Cardiac fibroblast (primary cell): Measurements from ENCODE around the gene LTC4S.

Experiments used
- DNase-seq, 2 donors: peaks; one replicate each; pipeline versions ENCODE4 v3.0.0 to v3.0.0-alpha.2; 2010; ENCODE audit warnings: low read depth in 2 of 2
- H3K4me3 ChIP-seq, 2 donors: replicated peaks in 1 of 2; 1 replicate in 1 of 2; 2 replicates in 1 of 2; pipeline ENCODE4 v1.5.1; 2011; ENCODE audit warnings: low read depth in 2 of 2, low read length in 2 of 2, mild to moderate bottlenecking in 2 of 2, moderate library complexity in 1 of 2
- CTCF ChIP-seq: IDR thresholded peaks from one replicate; pipeline ENCODE4 v1.5.1; 2011; ENCODE audit warnings: low read depth, mild to moderate bottlenecking, low read length, inconsistent platforms

Gene LTC4S

DNA sequence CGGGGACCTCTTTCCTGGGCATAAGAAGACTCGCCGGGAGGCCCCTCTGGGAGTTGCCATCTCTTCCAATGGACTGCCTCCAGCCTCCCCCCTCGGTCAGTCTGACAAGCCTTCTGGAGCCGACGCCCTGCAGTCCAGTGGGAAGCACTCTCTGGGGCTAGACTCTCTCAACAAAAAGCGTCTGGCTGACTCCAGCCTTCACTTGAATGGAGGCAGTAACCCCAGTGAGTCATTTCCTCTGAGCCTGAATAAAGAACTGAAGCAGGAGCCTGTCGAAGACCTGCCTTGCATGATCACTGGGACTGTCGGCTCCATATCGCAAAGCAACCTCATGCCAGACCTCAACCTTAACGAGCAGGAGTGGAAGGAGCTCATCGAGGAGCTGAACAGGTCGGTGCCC is 28.4 kb upstream of the LTC4S start:
- peak overlapping the region in 1 of 2 donors; percentile 11 for H3K4me3 ChIP-seq
- DNase-seq, result peak; percentile 89 to 94
- TF ChIP-seq CTCF, result no peak

DNA sequence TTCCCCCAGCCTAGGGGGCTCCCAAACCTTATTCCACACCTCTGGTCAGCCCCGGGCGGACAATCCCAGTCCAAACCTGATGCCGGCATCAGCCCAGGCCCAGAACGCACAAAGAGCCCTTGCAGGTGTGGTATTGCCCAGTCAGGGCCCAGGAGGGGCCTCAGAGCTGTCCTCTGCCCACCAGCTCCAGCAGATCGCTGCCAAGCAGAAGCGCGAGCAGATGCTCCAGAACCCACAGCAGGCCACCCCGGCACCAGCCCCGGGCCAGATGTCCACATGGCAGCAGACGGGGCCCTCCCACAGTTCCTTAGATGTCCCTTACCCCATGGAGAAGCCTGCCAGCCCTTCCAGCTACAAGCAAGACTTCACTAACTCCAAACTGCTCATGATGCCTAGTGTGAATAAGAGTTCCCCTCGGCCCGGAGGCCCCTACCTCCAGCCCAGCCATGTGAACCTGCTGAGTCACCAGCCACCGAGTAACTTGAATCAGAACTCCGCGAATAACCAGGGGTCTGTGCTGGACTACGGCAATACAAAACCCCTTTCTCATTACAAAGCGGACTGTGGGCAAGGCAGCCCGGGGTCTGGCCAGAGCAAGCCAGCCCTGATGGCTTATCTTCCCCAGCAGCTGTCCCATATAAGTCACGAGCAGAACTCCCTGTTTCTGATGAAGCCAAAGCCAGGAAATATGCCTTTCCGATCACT is 27.6 kb upstream of the LTC4S start:
- DNase-seq, result peak; percentile 32 to 55
- TF ChIP-seq CTCF, result no peak
- no peak overlapping the region for H3K4me3 ChIP-seq

GRCh38 chr5:179766726-179767455 is 26.9 kb upstream of the LTC4S start:
- no peak overlapping the region for H3K4me3 ChIP-seq
- peak in 1 of 2 donors; percentile 41 for DNase-seq
- no peak for TF ChIP-seq CTCF

GRCh38 chr5:179767496-179768100 is 26.2 kb upstream of the LTC4S start:
- TF ChIP-seq CTCF, result no peak
- no peak for DNase-seq

DNA sequence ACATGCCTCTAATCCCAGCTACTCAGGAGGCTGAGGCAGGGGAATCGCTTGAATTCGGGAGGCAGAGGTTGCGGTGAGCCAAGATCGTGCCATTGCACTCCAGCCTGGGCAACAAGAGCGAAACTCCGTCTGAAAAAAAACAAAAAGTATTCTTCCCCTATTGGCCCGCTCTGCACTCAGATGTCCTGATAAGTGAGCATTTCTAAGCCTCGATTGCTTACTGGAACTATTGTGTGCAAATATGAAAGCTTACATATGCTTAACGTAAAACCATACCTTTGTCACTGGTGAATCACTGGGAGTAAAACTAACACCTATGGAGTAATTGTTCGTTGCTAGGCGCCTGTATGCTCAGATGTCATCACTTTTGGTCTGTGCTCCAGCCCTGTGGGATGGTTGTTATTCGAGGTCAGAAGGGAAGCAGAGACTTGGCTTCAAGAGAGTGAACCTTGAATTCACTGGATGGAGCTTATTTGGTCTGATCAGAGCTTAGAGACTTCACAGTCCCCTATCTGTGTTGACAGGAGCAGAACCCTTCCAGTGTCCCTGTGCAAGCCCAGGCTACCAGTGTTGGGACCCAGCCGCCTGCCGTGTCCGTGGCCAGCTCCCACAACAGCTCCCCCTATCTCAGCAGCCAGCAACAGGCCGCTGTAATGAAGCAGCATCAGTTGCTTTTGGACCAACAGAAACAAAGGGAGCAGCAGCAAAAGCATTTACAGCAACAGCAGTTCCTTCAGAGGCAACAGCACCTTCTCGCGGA is 25.3 kb upstream of the LTC4S start:
- no peak overlapping the region for H3K4me3 ChIP-seq
- no peak for DNase-seq
- no peak for TF ChIP-seq CTCF

More at GRCh38 chr5:179767496-179768100, 26.2 kb upstream of the LTC4S start:
- no peak overlapping the region for H3K4me3 ChIP-seq

GRCh38 chr5:179769271-179769670 is 24.5 kb upstream of the LTC4S start:
- no peak for TF ChIP-seq CTCF
- no peak for DNase-seq
- H3K4me3 ChIP-seq, result no peak overlapping the region
